GM12891 (cell line): Measurements from ENCODE around the gene OTOF.

Experiments used
- PAX5 ChIP-seq: IDR thresholded peaks from 2 replicates; pipeline ENCODE4 v1.6.1; 2011; ENCODE audit warnings: low read length, moderate library complexity, mild to moderate bottlenecking; ENCODE audit not compliant: insufficient read depth, severe bottlenecking
- POLR2A ChIP-seq: IDR thresholded peaks from 2 replicates; pipeline ENCODE4 v1.6.1; 2011; ENCODE audit warnings: low read depth, low read length, control low read depth
- POLR2AphosphoS5 ChIP-seq: IDR thresholded peaks from 2 replicates; pipeline ENCODE4 v1.6.1; 2011; ENCODE audit warnings: low read depth, low read length, control low read depth
- POU2F2 ChIP-seq: IDR thresholded peaks from 2 replicates; pipeline ENCODE4 v1.6.1; 2011; ENCODE audit warnings: low read depth, mild to moderate bottlenecking, control low read depth, low read length, moderate library complexity
- SPI1 ChIP-seq: IDR thresholded peaks from 2 replicates; pipeline ENCODE4 v1.6.1; 2011; ENCODE audit warnings: low read depth, low read length, control low read depth
- TAF1 ChIP-seq: IDR thresholded peaks from 2 replicates; pipeline ENCODE4 v1.6.1; 2011; ENCODE audit warnings: low read depth, low read length, control low read depth

GRCh38 chr2:26486789-26487188 lies 8.9 kb upstream of the OTOF start:
- TF ChIP-seq POLR2A: no peak
- no peak for TF ChIP-seq SPI1
- TF ChIP-seq TAF1: no peak
- TF ChIP-seq POLR2AphosphoS5: no peak
- no peak for TF ChIP-seq POU2F2
- TF ChIP-seq PAX5: no peak
